Mammary epithelial cell (primary cell): ENCODE data around the gene NUP98.

Source experiments
- CTCF ChIP-seq, 2 donors: IDR thresholded peaks in 1 of 2; conservative IDR thresholded peaks in 1 of 2; 2 replicates each; pipeline ENCODE4 v1.5.1; 2011 to 2012; ENCODE audit warnings: inconsistent platforms in 2 of 2, low read length in 2 of 2, mild to moderate bottlenecking in 2 of 2, control low read depth in 1 of 2, low read depth in 1 of 2; ENCODE audit not compliant: insufficient read depth in 1 of 2; ENCODE audit errors: extremely low read depth in 1 of 2
- EZH2 ChIP-seq: IDR thresholded peaks from 2 replicates; pipeline ENCODE4 v1.6.1; 2012; ENCODE audit warnings: low read length, inconsistent platforms, borderline replicate concordance

- TF ChIP-seq EZH2: no peak
- no peak for TF ChIP-seq CTCF (conservative IDR thresholded peaks at IDR 0.05 in 1 of 2, IDR thresholded peaks at IDR 0.05 in 1 of 2; ENCODE audit: extremely low read depth in 1 of 2, insufficient read depth in 1 of 2, low read depth in 1 of 2, low read length in 2 of 2)
These were observed 96.4 kb downstream of the NUP98 start for GRCh38 chr11:3700910-3701309.
